HG02678 (cell line): ENCODE measurements around the gene PLCD3.

Experiments used
- ATAC-seq: cut with Tn5 transposase; IDR thresholded peaks from one replicate; pipeline ENCODE4 v1.9.1; 2021; ENCODE audit warnings: mild to moderate bottlenecking, moderate library complexity; ENCODE audit not compliant: unreplicated experiment

Gene PLCD3, protein sequence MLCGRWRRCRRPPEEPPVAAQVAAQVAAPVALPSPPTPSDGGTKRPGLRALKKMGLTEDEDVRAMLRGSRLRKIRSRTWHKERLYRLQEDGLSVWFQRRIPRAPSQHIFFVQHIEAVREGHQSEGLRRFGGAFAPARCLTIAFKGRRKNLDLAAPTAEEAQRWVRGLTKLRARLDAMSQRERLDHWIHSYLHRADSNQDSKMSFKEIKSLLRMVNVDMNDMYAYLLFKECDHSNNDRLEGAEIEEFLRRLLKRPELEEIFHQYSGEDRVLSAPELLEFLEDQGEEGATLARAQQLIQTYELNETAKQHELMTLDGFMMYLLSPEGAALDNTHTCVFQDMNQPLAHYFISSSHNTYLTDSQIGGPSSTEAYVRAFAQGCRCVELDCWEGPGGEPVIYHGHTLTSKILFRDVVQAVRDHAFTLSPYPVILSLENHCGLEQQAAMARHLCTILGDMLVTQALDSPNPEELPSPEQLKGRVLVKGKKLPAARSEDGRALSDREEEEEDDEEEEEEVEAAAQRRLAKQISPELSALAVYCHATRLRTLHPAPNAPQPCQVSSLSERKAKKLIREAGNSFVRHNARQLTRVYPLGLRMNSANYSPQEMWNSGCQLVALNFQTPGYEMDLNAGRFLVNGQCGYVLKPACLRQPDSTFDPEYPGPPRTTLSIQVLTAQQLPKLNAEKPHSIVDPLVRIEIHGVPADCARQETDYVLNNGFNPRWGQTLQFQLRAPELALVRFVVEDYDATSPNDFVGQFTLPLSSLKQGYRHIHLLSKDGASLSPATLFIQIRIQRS

DNA sequence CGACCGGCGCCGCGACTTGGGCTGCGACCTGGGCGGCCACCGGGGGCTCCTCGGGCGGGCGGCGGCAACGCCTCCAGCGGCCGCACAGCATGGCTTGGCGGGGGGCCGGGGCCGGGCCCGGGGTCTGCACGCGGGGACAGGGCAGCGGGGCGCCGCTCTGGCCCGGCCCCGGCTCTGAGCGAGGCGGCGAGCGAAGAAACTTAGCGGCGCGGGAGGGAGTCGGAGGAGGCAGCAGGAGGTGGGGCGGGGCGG is at the start of gene PLCD3:
Gene PLCD3, minus strand, starts transcription at position 196 of the 252 bp plus-strand sequence. Its CDS starts 105 bp downstream, at position 91.
- no peak for ATAC-seq

DNA sequence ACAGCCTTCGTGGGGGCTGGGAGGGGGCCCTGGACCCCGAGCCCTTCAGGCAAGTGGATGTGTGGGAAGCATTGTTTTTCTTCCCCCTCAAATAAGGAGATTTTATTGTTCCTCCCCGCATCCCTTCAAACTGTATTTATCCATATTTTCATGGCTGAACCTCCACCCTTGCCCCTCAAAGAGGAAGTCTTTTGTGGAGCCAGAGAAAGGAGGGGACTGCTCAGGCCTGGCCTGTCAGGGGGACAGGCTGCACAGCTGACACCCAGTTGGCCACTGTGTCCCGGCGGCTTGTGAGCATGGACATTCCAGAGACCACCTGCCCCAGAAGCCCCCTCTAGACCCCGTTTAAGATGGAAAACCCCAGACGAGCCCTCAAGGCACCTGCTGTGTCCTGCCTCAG is 45.2 kb upstream of the PLCD3 start:
- no peak for ATAC-seq

DNA sequence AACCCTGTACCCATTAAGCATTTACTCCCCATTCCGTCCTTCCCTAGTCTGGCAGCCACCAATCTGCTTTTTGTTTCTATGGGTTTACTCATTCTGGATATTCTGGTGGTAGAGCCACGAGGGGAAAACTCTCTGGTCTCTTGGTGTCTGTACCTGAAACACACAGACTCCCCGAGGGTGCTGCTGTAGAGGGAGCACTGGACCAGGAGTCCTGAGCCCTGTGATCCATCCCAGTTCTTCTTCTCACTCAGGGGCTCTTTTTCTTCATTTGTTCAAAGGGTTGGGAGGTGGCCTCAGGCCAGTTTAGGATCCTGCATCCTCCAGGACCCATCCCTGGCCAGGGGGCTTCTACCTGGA is 43.4 kb upstream of the PLCD3 start:
- ATAC-seq: no peak

DNA sequence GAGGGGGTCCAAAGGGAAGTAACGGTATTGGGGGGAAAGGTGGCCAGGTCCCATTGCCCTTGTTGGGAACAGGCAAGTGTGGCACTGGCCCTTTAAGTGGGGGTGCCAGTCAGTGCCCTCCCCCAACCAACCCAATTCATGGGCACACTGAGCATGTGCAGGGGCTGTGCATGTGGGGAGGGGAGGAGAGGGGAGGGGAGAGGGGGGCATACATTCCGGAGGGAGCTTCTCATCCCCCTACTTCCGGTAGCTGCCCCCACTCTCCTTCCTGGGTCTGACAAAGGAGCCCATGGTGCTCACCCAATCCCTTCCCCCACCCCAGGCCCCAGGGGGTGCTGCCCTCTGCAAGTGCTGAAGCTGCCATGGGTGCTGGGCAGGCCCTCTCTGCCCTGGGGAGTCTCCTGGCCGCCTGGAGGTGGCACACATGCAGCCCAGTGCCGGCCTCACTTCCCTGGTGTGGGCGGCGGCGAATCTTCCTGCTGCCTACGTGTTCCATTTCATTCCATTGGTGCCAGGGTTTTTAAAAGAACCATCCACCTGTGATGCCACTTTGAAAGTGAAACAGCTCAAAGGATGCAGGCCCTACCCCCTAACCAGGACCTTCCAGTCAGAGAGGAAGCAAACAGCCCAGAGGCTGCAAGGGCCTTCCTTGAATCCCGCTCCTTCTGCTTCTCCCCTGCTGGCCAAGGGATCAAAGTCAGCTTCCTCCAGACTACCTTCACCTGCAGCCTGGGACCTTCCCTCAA is 40.4 kb upstream of the PLCD3 start:
- no peak for ATAC-seq

DNA sequence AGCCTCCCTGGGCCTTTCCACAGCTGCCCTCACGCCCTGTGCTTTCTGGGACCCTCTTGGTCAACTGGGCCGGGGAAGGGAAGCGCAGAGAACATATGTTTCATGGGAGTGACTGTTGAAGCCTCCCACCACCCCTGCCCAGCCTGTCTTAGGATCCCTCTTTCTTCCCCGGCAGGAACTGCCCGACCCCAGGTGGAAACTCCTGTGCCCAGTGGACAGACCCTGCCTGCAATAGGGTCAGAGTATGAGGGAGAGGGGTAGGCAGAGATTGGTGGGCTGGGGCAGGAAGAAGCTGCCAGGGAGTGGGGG is 39.9 kb upstream of the PLCD3 start:
- no peak for ATAC-seq

DNA sequence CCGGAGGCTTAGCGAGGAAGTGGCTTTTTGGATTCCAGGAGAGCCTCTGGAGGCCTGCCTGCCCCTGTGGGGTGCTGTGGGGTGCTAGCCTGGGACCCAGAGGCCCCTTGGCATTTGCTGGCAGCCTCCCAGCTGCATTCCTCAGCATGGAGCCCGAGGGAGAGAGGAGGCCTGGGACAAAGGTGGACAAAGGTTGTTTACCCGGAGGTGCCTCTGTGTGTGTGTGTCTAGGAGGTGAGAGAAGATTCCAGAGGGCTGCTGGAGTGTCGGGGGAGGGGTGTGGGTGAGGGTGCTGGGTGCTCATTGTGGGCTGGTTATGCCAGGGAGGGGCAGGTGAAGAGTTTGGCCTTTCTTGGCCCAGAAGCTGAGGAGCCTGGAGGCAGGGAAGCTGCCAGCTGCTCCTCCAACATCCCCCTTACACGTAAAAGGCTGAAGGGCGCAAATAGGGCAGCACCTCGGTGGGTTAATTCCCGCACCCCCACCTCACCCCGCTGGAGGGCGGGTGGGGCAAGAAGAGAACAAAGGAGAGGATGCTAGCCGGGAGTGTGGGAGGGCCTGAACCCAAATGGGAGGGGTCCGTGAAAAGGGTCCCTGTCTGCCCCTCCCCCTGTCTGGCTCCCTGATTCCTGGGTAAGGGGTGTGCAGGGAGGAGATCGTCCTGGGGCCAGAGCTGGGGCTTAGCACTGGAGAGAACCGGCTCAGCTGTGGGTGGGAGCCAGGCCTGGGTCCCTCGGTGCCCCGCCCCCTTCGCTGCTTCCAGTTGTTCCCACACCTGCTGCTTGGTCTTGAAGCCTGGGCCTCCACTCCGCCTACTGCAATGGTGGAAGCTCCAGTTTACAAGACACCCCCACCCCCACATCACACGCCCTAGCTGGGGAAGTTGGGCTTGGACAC is 39.3 kb upstream of the PLCD3 start:
- ATAC-seq: no peak

DNA sequence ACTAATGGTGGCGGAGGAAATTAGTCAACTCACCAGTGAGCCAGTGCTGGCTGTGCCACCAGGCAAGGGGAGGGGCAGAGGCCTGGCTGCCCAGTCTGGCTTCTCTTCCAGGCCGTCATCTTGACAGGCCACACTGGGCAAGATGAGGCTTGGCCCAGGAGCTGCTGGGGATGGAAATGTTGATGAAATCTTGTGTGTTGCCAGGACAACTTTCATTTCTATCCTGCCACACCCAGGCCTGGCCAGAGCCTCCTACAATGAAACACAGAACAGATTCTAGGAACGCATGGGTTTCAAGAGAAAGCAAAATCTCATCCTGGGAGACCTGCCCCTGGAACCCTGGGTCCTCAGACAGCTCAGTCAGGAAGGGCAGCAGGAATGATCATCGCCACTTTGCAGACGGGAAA is 38.6 kb upstream of the PLCD3 start:
- ATAC-seq: no peak

DNA sequence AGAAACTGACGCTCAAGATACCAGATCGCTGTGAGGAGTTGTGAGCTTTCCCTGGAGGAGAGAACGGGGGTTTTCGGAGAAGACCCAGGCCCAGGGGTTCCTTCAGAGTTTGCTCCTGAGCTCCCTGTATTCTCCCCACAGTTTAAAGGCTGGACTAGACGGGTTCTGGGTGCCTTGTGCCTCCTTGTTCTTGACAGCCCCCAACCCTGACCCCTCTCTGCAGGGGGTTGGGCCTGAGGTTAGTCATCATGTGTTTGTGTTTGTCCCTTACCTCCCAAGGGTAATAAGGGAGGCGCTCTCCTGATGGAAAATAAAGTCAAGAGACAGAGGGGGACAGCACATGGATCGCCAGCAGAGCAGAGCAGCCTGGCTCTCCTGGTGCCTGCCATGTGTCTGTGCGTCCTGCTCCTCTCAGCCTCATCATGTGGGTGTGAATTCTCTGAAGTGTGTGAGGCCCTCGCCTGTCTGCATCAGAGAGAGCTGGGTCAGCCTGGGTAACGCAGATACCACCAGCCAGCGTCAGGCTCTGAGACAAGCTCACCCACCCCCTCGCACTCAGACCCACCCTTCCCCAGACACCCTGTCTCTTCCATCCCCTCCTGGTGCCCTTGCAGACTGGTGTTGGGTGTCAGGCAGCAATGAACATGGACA is 38.1 kb upstream of the PLCD3 start:
- no peak for ATAC-seq

DNA sequence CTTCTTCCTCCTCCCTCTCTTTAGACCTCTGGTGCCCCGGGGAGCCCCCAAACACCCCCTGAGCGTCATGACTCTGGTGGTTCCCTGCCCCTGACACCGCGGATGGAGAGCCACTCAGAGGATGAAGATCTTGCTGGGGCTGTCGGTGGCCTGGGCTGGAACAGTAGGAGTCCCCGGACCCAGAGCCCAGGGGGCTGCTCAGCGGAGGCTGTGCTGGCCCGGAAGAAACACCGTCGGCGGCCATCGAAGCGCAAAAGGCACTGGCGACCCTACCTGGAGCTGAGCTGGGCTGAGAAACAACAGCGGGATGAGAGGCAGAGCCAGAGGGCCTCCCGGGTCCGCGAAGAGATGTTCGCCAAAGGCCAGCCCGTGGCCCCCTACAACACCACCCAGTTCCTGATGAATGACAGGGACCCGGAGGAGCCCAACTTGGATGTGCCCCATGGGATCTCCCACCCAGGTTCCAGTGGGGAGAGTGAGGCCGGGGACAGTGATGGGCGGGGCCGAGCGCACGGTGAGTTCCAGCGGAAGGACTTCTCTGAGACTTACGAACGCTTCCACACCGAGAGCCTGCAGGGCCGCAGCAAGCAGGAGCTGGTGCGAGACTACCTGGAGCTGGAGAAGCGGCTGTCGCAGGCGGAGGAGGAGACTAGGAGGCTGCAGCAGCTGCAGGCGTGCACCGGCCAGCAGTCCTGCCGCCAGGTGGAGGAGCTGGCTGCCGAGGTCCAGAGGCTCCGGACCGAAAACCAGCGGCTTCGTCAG is 36.9 kb upstream of the PLCD3 start:
- ATAC-seq: no peak

DNA sequence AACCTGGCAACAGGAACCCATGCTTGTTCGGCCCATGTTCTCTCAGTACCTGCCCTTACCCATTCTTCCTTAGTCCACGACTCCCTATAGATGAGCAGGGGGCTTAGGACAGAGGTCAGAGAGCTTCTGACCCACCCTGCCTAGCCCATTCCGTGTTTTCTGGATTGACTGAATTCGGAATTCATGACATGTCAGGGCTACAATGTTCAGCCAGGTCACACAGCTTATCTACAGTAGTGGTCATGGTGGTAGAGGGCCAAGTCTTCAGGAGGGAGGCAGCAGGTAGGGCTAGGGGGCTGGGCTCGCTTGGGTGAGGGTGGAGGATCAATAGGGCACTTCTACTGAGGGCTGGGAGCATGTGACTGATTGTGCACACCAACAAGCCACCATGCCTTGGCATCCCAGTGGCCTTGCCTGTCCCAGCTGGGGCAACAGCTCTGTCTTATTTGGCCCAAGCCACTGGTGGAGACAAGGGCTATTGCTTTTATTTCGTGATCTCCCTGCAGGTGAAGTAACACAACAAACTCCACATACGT is 32.5 kb upstream of the PLCD3 start:
- no peak for ATAC-seq

DNA sequence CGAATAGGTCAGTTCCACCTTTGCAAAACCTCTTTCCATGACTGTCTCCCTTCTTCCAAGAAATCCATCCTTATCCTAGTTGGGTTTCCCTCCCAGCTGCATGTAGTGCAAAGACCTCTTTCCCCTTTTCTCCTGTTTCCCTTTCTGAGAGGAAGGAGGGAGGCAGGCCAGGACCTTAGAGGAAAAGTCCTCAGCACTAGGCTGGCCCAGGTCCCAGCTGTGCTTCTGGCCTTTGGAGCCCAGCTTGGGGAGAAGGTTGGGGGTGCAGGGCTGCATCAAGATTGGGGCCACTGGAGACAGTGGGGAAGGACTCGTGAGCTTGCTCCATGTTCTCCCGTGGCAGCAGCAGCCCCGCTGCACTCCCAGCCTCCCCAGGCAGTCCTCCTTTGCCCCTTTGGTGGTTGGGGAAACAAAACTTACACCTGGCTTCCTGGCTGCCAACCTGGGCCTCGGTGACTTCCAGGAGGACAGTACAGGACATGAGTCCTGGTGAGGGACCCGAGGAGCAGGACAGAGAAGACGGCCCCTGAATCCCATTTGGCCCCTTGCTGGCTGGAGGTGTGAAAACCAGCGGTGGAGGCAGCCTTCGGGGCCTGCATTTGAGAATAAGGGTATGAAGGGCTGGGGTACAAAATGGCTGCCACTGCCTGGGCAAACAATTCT is 29.8 kb upstream of the PLCD3 start:
- no peak for ATAC-seq

DNA sequence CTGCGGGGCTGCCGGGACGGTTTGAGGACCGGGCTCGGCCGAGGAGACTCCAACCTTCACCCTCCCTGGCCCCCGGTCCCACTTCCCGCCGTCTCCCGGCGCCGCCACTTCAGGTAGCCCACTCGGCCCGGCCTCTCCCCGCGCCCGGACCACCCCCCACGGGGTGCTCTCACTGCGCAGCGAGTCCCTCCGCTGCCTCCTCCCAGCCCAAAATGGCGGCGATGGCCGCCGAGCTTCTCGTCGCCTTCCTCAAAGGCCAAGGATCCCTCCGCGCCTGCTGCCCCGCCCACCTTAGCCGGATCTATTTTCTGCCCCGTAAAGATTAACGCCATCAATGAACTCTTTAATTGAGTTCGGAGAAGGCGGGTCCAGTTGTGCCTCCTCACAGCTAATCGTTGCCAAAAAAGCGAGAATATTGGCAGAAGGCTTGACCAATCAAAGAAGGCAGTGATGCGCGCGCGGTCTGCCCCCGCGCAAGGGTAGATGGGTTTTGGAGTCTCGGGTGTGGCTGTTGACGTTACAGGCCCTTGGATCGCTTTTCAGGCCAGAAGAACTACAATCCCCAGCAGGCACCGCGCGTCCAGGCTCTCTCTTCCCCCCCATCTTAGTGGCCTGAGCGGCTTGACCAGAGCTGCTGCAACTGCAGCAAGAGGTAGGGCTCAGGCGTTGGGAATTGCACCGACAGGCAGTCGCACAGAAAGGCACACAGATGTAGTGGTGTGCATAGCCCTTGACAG is 29.1 kb upstream of the PLCD3 start, which contains the start of gene HEXIM2:
Gene HEXIM2, plus strand, starts transcription at position 588 of the 737 bp plus-strand sequence. CDS start 919 bp downstream, outside the sequence.
- peak; percentile 93 for ATAC-seq

DNA sequence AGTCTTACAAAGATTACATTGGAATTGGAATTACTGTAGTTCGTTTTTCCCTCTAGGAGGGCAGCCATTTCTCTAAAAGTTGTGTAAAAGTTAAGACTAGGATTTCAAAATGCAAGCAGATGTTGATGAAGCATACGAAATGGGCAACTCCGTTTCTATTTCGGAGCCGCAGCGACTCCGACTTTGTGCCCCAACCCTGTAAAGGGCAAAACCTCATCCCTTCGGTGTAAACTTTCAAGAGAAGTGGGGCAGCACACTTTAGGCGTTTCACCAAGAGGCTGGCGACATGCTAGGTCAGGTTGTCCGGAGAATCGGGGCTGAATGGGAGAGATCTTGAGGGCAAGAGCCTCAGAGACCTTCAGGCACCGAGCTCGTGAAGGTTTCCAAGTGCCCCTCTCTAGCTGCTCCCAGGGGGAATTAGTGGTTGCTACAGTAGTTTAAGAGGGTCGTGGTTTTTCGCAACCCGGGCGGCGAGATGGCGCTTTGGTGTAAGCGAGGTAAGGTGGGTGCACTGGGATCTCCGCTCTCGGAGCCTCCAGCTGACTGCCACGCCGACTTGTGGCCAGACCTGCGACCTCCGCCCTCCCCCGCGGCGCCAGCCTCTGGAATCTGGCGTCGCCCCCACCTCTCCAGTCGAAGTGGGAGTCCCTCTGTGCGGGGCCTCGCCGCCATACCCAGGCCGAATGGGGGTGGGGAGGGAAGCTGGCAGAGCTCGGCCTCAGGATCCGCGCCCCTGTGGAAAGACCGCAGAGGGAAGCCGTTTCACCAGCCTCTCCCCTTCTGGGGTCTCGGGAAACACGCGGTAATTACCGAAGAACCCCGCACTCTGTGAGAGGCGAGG is 28.4 kb upstream of the PLCD3 start:
- peak; percentile 10 for ATAC-seq

DNA sequence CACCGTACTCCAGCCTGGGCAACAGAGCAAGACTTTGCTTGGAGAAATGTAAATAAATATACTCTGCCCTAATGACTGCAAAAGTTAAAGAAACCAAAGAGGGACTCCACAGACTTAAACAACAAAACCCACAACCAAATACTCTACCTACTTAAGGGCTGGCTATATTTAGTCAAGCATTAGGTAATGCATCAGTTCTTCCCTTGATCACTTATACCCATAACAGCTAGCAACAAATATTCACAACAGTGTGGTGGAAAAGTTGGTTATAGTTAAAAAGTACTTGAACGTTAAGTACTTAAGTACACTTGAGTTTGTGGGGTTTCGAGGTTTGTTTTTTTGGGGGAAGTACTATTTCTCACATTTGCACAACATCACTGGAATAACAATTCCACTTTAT is 23.9 kb upstream of the PLCD3 start:
- ATAC-seq: no peak

DNA sequence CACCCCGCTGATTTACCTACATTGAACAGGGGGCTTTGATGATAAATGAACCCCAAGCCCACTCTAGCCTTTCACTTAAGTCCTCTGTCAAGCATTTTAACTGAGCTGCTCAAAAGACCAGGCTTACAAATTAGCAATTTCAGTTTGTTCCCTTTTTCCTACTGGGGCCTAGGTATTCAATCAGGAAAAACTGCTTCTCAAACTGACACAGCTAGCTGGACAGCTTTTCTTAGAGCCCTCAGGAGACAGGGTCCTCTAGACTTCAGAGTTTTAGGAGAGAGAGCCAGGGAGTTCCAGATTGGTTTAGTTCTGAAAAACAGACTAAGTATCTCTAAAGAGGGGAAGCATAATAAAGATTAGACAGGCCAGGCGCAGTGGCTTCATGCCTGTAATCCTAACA is 23.2 kb upstream of the PLCD3 start:
- ATAC-seq: no peak

DNA sequence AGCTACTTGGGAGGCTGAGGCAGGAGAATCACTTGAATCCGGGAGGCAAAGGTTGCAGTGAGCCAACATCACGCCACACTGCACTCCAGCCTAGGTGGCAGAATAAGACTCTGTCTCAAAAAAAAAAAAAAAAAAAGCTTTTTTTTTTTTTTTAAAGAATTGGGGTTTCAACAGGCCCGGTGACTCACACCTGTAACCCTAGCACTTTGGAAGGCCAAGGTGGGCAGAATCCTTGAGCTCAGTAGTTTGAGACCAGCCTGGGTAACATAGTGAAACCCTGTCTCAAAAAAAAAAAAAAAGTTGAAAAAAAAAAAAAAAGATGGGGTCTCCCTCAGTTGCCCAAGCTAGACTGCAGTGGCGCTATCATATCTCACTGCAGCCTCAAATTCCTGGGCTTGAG is 22.7 kb upstream of the PLCD3 start:
- no peak for ATAC-seq
